Stomach (tissue), 4 donors: Measurements from ENCODE around the gene ENPP4.

ENCODE experiments used
- CTCF ChIP-seq, 7 experiments: fragments of 450-650 bp in 4 of 7; fragments of 200-600 bp in 3 of 7; sonication (generic) in 3 of 7; IDR thresholded peaks; one replicate each; pipeline ENCODE4 v1.5.1; 2016 to 2019; ENCODE audit warnings: antibody characterized with exemption in 7 of 7, control low read depth in 2 of 7, mild to moderate bottlenecking in 1 of 7
- EP300 ChIP-seq: sonication (generic); formaldehyde crosslinking; IDR thresholded peaks from one replicate; pipeline ENCODE4 v1.6.1; 2017; ENCODE audit warnings: antibody characterized with exemption
- POLR2A ChIP-seq, 4 donors: fragments of 450-650 bp; IDR thresholded peaks; one replicate each; pipeline ENCODE4 v1.6.1; 2016; ENCODE audit warnings: antibody characterized with exemption in 4 of 4, control low read depth in 2 of 4, mild to moderate bottlenecking in 1 of 4, moderate library complexity in 1 of 4
- POLR2AphosphoS5 ChIP-seq, 3 donors: sonication (generic); formaldehyde crosslinking; IDR thresholded peaks; one replicate each; pipeline ENCODE4 v1.6.1; 2016; ENCODE audit warnings: antibody characterized with exemption in 3 of 3

GRCh38 chr6:46191961-46192360 is 62.2 kb downstream of the ENPP4 start:
- no peak for TF ChIP-seq CTCF (IDR thresholded peaks at IDR 0.05)
- no peak for TF ChIP-seq EP300
- no peak for TF ChIP-seq POLR2A (IDR thresholded peaks at IDR 0.05)
- no peak for TF ChIP-seq POLR2AphosphoS5 (IDR thresholded peaks at IDR 0.05)
